GM18951 (cell line): ENCODE measurements around the gene SBNO1.
"Not testable (repeated sequence)": the region's sequence is repeated elsewhere in the genome, so short reads cannot be mapped to it uniquely, and the experiment has no call there.

Source experiments
- POLR2A ChIP-seq: IDR thresholded peaks from 4 replicates; pipeline ENCODE4 v1.6.1; 2011; ENCODE audit warnings: mild to moderate bottlenecking; ENCODE audit not compliant: insufficient read length, insufficient read depth; ENCODE audit errors: extremely low read depth
- in situ Hi-C: fragments of 300-500 bp; cut with MboI; formaldehyde crosslinking; loops from one replicate; pipeline ENCODE4 v1.12.0; 2022; ENCODE audit warnings: low sequenced_read_pairs, mixed read lengths, inconsistent platforms; ENCODE audit not compliant: unreplicated experiment

SBNO1 gene

GRCh38 chr12:123267991-123268843, 96.4 kb downstream of the SBNO1 start:
- in situ Hi-C loops: loop anchor here (10.0 kb wide), 1 partner anchor 327 kb away; no protein-coding TSS in a partner anchor
- no peak for TF ChIP-seq POLR2A

- in situ Hi-C loops: loop anchor here (10.0 kb wide), 1 partner anchor 327 kb away; no protein-coding TSS in a partner anchor
These were observed 97.2 kb downstream of the SBNO1 start for GRCh38 chr12:123267335-123267920.

GRCh38 chr12:123266679-123267277, 97.9 kb downstream of the SBNO1 start:
- in situ Hi-C loops: loop anchor here (10.0 kb wide), 1 partner anchor 328 kb away; no protein-coding TSS in a partner anchor
- TF ChIP-seq POLR2A: no peak

More at GRCh38 chr12:123267335-123267920, 97.2 kb downstream of the SBNO1 start:
- TF ChIP-seq POLR2A: no peak

- in situ Hi-C loops: loop anchor here (10.0 kb wide), 1 partner anchor 329 kb away; no protein-coding TSS in a partner anchor
- no peak for TF ChIP-seq POLR2A
These were observed 98.6 kb downstream of the SBNO1 start for GRCh38 chr12:123265851-123266678.

GRCh38 chr12:123264642-123265041, 100.0 kb downstream of the SBNO1 start:
- no peak for TF ChIP-seq POLR2A
- in situ Hi-C loops: loop anchor here (10.0 kb wide), 1 partner anchor 330 kb away; no protein-coding TSS in a partner anchor

GRCh38 chr12:123263196-123263817, 101.3 kb downstream of the SBNO1 start:
- TF ChIP-seq POLR2A: no peak
- in situ Hi-C loops: loop anchor here (10.0 kb wide), 1 partner anchor 331 kb away; no protein-coding TSS in a partner anchor

GRCh38 chr12:123261196-123261595, 103.5 kb downstream of the SBNO1 start:
- TF ChIP-seq POLR2A: no peak
- in situ Hi-C loops: loop anchor here (10.0 kb wide), 1 partner anchor 334 kb away; no protein-coding TSS in a partner anchor

- TF ChIP-seq POLR2A: no peak
- in situ Hi-C loops: loop anchor here (10.0 kb wide), 1 partner anchor 335 kb away; no protein-coding TSS in a partner anchor
These were observed 104.6 kb downstream of the SBNO1 start for GRCh38 chr12:123260081-123260480.

GRCh38 chr12:123258593-123258992, 106.1 kb downstream of the SBNO1 start:
- in situ Hi-C loops: no loop called here
- TF ChIP-seq POLR2A: no peak

- no peak for TF ChIP-seq POLR2A
These were observed 109.7 kb downstream of the SBNO1 start for GRCh38 chr12:123254853-123255446.

GRCh38 chr12:123253641-123254459, 110.8 kb downstream of the SBNO1 start:
- no peak for TF ChIP-seq POLR2A
- in situ Hi-C loops: no loop called here

More at GRCh38 chr12:123254853-123255446, 109.7 kb downstream of the SBNO1 start:
- in situ Hi-C loops: no loop called here

- in situ Hi-C loops: not testable (repeated sequence)
These were observed 112.3 kb downstream of the SBNO1 start for GRCh38 chr12:123252365-123252764.
